ENCODE measurements around the gene PAM16. TPM values are rescaled to one million over a fixed set of nuclear protein-coding genes. Genes with fewer than 3 reads are reported as not detected.
A peak's percentile ranks its signal among the peaks of the same experiment; 100 is the strongest.

PAM16 gene
- total and polyA plus RNA-seq, 2 experiments from 2014 or later, result 35.0 to 70.4 TPM

DNA sequence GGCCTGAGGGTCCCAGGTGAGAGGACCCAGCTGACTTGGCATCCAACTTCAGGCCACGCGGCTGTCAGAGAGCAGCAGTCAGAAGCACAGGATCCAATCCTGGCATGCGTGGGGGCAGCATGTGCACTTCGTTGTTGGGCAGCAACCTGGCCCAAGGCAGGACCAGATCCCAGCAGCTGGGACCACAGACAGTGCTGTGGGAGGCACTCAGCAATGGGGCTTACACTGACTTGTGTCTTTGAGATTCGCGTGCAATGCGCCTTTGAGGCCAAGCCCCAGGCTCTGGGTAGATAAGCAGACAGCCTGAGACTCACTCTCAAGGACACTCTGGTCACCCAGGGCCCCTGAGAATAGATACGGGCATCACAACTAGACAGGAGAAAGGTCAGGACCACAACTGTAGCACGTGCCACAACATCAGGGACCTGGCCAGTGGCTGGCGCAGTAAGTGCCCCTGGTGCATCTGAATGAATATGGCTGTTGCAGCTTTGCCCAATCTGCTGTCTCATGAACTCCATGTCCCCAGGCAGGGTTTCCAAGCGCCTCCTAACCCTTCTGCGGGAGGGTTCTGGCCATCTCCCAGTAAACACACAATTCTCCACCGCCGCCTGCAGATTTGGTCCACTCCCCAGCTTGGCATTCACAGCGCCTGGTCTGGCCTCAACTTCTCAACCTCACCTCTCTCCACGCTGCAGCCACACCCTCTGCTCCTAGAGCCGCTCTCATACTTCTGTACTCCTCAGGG, 3.2 kb downstream of the PAM16 start:
- Histone ChIP-seq H2AFZ (no peak overlapping the region), H3K79me2 (peaks cover 61% of the 10 kb centered on the region), H3K9me3 (ENCODE audit: low read depth) (no peaks in the 10 kb centered on the region), H3K27me3 (no peaks in the 10 kb centered on the region), H3K36me3 (replicated peaks; ENCODE audit: insufficient read depth, low read depth) (no peaks in the 10 kb centered on the region), H3K9me2 (replicated peaks; ENCODE audit: insufficient read depth) (no peaks in the 10 kb centered on the region), H3K27ac (peak overlapping the region; percentile 48), H3K4me2 (no peak overlapping the region), H3K4me3 (no peak overlapping the region), H4K20me1 (ENCODE audit: insufficient read depth, poor library complexity, severe bottlenecking) (peaks cover 8% of the 10 kb centered on the region), H3K4me1 (ENCODE audit: insufficient read depth) (peaks cover 15% of the 10 kb centered on the region)
- no peak for DNase-seq (ENCODE audit: low spot score)
- WGBS (ENCODE audit: low lambda C conversion rate, missing lambda C conversion rate), result 88% methylated on average over 17 of the region's 17 CpGs
- TF ChIP-seq, protein P1, sequence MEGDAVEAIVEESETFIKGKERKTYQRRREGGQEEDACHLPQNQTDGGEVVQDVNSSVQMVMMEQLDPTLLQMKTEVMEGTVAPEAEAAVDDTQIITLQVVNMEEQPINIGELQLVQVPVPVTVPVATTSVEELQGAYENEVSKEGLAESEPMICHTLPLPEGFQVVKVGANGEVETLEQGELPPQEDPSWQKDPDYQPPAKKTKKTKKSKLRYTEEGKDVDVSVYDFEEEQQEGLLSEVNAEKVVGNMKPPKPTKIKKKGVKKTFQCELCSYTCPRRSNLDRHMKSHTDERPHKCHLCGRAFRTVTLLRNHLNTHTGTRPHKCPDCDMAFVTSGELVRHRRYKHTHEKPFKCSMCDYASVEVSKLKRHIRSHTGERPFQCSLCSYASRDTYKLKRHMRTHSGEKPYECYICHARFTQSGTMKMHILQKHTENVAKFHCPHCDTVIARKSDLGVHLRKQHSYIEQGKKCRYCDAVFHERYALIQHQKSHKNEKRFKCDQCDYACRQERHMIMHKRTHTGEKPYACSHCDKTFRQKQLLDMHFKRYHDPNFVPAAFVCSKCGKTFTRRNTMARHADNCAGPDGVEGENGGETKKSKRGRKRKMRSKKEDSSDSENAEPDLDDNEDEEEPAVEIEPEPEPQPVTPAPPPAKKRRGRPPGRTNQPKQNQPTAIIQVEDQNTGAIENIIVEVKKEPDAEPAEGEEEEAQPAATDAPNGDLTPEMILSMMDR (IDR thresholded peaks at IDR 0.05; ENCODE audit: poor library complexity), result no peak
- TF ChIP-seq EZH2 (IDR thresholded peaks at IDR 0.05; ENCODE audit: borderline replicate concordance) (no peak), EZH2phosphoT487 (IDR thresholded peaks at IDR 0.05; ENCODE audit: low read depth, severe bottlenecking, unreplicated experiment) (no peak)

DNA sequence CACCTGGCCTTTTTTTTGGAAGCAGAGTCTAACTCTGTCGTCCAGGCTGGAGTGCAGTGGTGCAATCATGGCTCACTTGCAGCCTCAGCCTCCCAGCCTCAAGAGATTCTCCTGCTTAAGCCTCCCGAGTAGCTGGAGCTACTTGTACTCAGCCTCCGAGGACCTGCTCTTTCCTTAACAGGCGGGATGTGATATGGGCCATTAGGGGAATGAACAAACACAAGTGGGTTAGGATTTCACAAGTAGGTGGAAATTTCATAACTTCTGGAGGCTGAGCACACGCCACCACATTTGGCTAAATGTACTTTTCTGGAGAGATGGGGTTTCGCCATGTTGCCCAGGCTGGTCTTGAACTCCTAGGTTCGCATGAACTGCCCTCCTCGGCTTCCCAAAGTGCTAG, 4.1 kb downstream of the PAM16 start:
- Histone ChIP-seq H3K27ac (peak overlapping the region; percentile 48), H3K79me2 (peaks cover 70% of the 10 kb centered on the region), H3K4me1 (ENCODE audit: insufficient read depth) (peaks cover 15% of the 10 kb centered on the region), H3K36me3 (replicated peaks; ENCODE audit: insufficient read depth, low read depth) (no peaks in the 10 kb centered on the region), H3K4me3 (no peak overlapping the region), H3K4me2 (no peak overlapping the region), H4K20me1 (ENCODE audit: insufficient read depth, poor library complexity, severe bottlenecking) (peaks cover 8% of the 10 kb centered on the region), H2AFZ (no peak overlapping the region), H3K9me2 (replicated peaks; ENCODE audit: insufficient read depth) (no peaks in the 10 kb centered on the region), H3K27me3 (no peaks in the 10 kb centered on the region), H3K9me3 (ENCODE audit: low read depth) (no peaks in the 10 kb centered on the region)
- no peak for TF ChIP-seq EZH2 (IDR thresholded peaks at IDR 0.05; ENCODE audit: borderline replicate concordance)
- TF ChIP-seq, protein P1 (IDR thresholded peaks at IDR 0.05; ENCODE audit: poor library complexity), result no peak
- TF ChIP-seq EZH2phosphoT487 (IDR thresholded peaks at IDR 0.05; ENCODE audit: low read depth, severe bottlenecking, unreplicated experiment), result no peak
- WGBS (ENCODE audit: low lambda C conversion rate, missing lambda C conversion rate), result 84% methylated on average over 8 of the region's 8 CpGs
- DNase-seq (ENCODE audit: low spot score), result no peak

DNA sequence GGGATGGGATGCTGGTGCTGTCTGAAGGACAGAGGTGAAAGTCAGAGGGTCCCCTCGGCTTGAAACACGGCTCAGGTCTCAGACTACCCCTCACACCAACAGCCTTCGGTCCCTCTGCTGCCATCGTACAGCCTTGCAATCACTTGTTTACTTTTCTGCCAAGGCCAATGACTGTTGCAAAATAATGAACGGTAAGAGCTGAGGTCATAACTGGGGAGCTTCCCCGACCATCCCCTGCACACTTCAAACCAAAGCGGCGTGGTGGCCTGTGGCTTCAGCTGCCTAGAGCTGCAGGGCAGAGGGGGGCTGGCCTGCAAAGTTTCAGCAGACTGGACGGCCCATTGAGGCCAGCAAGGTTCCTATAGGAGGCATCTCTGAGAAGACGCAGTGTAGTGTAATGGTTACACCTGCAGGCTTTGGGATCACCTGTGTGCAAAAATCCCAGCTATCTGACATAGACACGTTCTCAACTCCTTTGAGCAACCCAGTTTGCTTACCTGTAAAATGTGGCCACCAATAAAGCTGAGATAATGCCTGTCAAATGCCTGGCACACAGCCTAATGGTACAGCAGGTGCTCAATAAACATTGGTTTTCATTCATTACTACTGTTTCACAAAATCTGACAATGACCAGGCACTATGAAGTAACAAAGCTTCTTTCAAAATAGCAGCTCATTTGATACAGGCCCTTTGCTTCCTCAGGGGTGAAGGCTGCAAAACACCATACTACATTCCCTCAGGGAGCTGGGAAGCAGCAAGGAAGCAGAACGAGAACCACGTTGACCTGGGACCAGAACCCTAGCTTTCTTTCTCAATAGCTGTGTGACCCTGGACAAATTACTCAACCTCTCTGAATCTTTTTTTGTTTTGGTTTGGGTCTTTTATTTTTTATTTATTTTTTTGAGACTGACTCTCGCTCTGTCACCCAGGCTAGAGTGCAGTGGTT, 5.0 kb downstream of the PAM16 start:
- no peak for DNase-seq (ENCODE audit: low spot score)

More for the DNA sequence above, 5.0 kb downstream of the PAM16 start:
- TF ChIP-seq EZH2phosphoT487 (IDR thresholded peaks at IDR 0.05; ENCODE audit: low read depth, severe bottlenecking, unreplicated experiment) (no peak), EZH2 (IDR thresholded peaks at IDR 0.05; ENCODE audit: borderline replicate concordance) (no peak)
- TF ChIP-seq, protein P1 (IDR thresholded peaks at IDR 0.05; ENCODE audit: poor library complexity), result no peak
- H3K9me2 ChIP-seq (replicated peaks; ENCODE audit: insufficient read depth), result no peaks in the 10 kb centered on the region
- no peaks in the 10 kb centered on the region for H3K27me3 ChIP-seq
- H3K9me3 ChIP-seq (ENCODE audit: low read depth), result no peaks in the 10 kb centered on the region
- H3K36me3 ChIP-seq (replicated peaks; ENCODE audit: insufficient read depth, low read depth), result no peaks in the 10 kb centered on the region
- H3K4me1 ChIP-seq (ENCODE audit: insufficient read depth), result peaks cover 15% of the 10 kb centered on the region
- H4K20me1 ChIP-seq (ENCODE audit: insufficient read depth, poor library complexity, severe bottlenecking), result peaks cover 8% of the 10 kb centered on the region
- 76% methylated on average over 14 of the region's 14 CpGs for WGBS (ENCODE audit: low lambda C conversion rate, missing lambda C conversion rate)
- peak overlapping the region; percentile 29 for H3K4me2 ChIP-seq
- no peak overlapping the region for H2AFZ ChIP-seq
- peaks cover 79% of the 10 kb centered on the region for H3K79me2 ChIP-seq
- no peak overlapping the region for H3K4me3 ChIP-seq
- peak overlapping the region; percentile 36 for H3K27ac ChIP-seq
